ENCODE data around the gene ADAMTSL1. TPM values are rescaled to one million over a fixed set of nuclear protein-coding genes. Genes with fewer than 3 reads are reported as not detected.

Gene ADAMTSL1
- total and polyA plus RNA-seq, 2 donors (not counting 3 experiments of a cell fraction or from before 2014, with no cell fraction given), result 15.0 to 18.4 TPM

DNA sequence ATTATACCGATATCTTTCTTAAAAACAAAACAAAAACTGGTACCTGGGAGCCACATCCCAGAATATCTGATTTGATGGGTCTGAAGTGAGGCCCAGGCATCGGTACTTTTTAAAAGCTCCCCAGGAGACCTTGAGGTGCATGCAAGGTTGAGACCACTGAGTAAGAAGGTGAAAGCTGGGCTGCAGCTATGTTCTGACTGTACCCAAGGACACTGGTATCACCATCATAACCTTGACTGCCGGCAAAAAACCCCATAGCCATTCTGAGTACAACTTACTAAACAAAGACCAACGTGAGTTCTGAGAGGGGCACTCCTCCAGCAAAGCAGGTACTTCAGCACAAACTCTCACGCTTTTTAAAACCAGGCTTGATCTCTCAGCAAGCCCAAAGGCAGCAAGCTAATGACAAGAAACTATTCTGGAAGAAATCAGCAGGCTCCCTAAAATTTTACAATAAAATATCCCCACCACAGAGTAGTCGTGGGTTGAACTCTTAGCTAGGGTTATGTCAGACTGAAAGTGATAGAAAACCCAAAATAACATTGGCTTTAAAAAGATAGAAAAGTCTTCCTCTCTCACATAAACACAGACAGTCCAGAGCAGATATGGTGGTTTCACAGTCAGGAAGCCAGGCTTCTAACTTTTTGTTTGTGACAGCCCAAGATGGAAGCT lies 295.1 kb downstream of the ADAMTSL1 start:
- Histone ChIP-seq H3K9me1 (replicated peaks; ENCODE audit: control insufficient read depth, extremely low read depth, insufficient read depth, low read length) (no peaks in the 10 kb centered on the region), H4K20me1 (replicated peaks; ENCODE audit: control insufficient read depth, extremely low read depth, insufficient read depth, low read length) (no peaks in the 10 kb centered on the region), H3K27me3 (ENCODE audit: control insufficient read depth in 2 of 2, insufficient read depth in 2 of 2, low read length in 2 of 2) (no peaks in the 10 kb centered on the region), H3K9ac (replicated peaks; ENCODE audit: extremely low read depth, insufficient read depth, low read length) (no peak overlapping the region), H3K27ac (ENCODE audit: insufficient read depth, low read depth, low read length) (no peak overlapping the region), H3K36me3 (ENCODE audit: control insufficient read depth in 2 of 2, extremely low read depth in 1 of 2, insufficient read depth in 2 of 2, low read length in 2 of 2) (peaks cover 0 to 4% of the 10 kb centered on the region in 2 experiments), H3K4me3 (replicated peaks in 1 of 3; ENCODE audit: insufficient read depth in 1 of 3, low read depth in 1 of 3, low read length in 3 of 3) (no peak overlapping the region), H2AFZ (ENCODE audit: low read depth, low read length) (no peak overlapping the region), H3K9me3 (replicated peaks; ENCODE audit: control insufficient read depth, insufficient read depth, low read length) (no peaks in the 10 kb centered on the region), H3K4me2 (ENCODE audit: insufficient read depth, low read length) (no peak overlapping the region), H3K79me2 (ENCODE audit: control insufficient read depth, insufficient read depth, low read length) (no peaks in the 10 kb centered on the region), H3K4me1 (ENCODE audit: control insufficient read depth, extremely low read depth, insufficient read depth, low read length) (no peaks in the 10 kb centered on the region)
- ChIA-PET POLR2A (no interaction called here), CTCF (interaction anchor here (1.1 to 1.2 kb wide), 2 partner anchors 10 to 515 kb away, joined by 3 read pairs; no protein-coding TSS in a partner anchor)
- DNase-seq (ENCODE audit: low read depth, low spot score) (no peak), FAIRE-seq (no peak)
- dilution Hi-C loops (cut with MboI; ENCODE audit: extremely low pct_ligation_motif_present, low sequenced_read_pairs), result no loop called here
- no TSS peak for BruUV-seq (replicated peaks)
- no peak for TF ChIP-seq FOS (IDR thresholded peaks at IDR 0.05; ENCODE audit: borderline replicate concordance, insufficient read depth, low read length)
- TF ChIP-seq MYC (IDR thresholded peaks at IDR 0.05; ENCODE audit: low read depth, low read length), result no peak
- TF ChIP-seq GATA2 (IDR thresholded peaks at IDR 0.05; ENCODE audit: insufficient read depth, insufficient read length, low read depth, low read length), result no peak
- TF ChIP-seq EZH2 (IDR thresholded peaks at IDR 0.05; ENCODE audit: borderline replicate concordance, low read depth, low read length, severe bottlenecking), result no peak
- no peak for TF ChIP-seq JUN (IDR thresholded peaks at IDR 0.05; ENCODE audit: borderline replicate concordance, insufficient read depth, insufficient read length, low read depth)
- TF ChIP-seq, protein P1, sequence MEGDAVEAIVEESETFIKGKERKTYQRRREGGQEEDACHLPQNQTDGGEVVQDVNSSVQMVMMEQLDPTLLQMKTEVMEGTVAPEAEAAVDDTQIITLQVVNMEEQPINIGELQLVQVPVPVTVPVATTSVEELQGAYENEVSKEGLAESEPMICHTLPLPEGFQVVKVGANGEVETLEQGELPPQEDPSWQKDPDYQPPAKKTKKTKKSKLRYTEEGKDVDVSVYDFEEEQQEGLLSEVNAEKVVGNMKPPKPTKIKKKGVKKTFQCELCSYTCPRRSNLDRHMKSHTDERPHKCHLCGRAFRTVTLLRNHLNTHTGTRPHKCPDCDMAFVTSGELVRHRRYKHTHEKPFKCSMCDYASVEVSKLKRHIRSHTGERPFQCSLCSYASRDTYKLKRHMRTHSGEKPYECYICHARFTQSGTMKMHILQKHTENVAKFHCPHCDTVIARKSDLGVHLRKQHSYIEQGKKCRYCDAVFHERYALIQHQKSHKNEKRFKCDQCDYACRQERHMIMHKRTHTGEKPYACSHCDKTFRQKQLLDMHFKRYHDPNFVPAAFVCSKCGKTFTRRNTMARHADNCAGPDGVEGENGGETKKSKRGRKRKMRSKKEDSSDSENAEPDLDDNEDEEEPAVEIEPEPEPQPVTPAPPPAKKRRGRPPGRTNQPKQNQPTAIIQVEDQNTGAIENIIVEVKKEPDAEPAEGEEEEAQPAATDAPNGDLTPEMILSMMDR (IDR thresholded peaks at IDR 0.05; ENCODE audit: extremely low read depth in 1 of 2, insufficient read depth in 1 of 2, low read depth in 1 of 2, low read length in 2 of 2), result no peak
- no peak for TF ChIP-seq POLR2A (IDR thresholded peaks at IDR 0.05; ENCODE audit: low read depth, low read length)
- no peak for TF ChIP-seq POLR2AphosphoS5 (IDR thresholded peaks at IDR 0.05; ENCODE audit: insufficient read depth, low read depth, low read length)
- TF ChIP-seq, protein P2, sequence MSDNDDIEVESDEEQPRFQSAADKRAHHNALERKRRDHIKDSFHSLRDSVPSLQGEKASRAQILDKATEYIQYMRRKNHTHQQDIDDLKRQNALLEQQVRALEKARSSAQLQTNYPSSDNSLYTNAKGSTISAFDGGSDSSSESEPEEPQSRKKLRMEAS (IDR thresholded peaks at IDR 0.05; ENCODE audit: insufficient read depth, insufficient read length), result no peak
- intact Hi-C loops (cut with micrococcal nuclease), result no loop called here
